ENCODE results near the gene KIF24. TPM values are rescaled to one million over a fixed set of nuclear protein-coding genes. Genes with fewer than 3 reads are reported as not detected.
"Not testable (repeated sequence)": the region's sequence is repeated elsewhere in the genome, so short reads cannot be mapped to it uniquely, and the experiment has no call there.

The KIF24 gene
- total RNA-seq, 4 donors from 2014 or later, result 0.42 to 1.4 (median 0.99) TPM

DNA sequence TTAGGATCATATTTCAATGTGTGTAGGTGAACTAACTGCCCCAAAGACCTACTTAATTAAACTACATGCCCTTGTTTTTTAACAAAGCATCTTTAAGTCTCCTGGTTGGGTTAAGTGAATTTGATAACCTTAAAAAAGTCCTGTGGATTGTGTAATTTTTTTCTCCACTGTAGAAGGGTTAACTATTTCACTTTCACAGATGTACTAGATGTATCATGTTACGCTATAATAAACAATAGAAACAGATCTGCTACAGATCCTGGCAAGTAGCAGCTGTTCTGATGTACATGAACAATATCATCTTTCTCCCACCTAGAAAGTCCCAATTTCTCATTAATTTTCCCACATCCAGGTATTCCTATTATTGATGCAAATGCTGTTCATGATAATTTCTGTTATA is 18.9 kb downstream of the KIF24 start:
- intact Hi-C loops (cut with DNase I; ENCODE audit: low total_unique reads), result no loop called here

DNA sequence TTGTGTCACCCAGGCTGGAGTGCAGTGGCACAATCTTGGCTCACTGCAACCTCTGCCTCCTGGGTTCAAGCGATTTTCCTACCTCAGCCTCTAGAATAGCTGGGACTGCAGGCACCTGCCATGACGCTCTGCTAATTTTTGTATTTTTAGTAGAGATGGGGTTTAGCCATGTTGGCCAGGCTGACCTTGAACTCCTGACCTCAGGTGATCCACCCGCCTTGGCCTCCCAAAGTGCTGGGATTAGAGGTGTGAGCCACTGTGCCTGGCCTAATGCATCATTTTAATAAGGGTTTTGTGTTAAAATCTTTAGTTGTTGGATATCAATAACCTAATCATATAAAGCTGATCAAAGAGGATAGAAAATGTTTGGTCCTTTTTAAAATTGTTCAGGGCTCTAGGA is 20.8 kb downstream of the KIF24 start:
- intact Hi-C loops (cut with DNase I; ENCODE audit: low total_unique reads); H3K4me3 ChIP-seq (ENCODE audit: low read depth, poor library complexity, severe bottlenecking); DNase-seq (ENCODE audit: low spot score in 2 of 2): not testable (repeated sequence)
- WGBS, 2 donors, result 91 to 98% methylated on average over 3 of the region's 3 CpGs

More for the DNA sequence above, 18.9 kb downstream of the KIF24 start:
- no peak for DNase-seq (ENCODE audit: low spot score in 2 of 2)
- no peak overlapping the region for H3K4me3 ChIP-seq (ENCODE audit: low read depth, poor library complexity, severe bottlenecking)
- no peak for TF ChIP-seq POLR2A (IDR thresholded peaks at IDR 0.05)
- TF ChIP-seq, protein P1, sequence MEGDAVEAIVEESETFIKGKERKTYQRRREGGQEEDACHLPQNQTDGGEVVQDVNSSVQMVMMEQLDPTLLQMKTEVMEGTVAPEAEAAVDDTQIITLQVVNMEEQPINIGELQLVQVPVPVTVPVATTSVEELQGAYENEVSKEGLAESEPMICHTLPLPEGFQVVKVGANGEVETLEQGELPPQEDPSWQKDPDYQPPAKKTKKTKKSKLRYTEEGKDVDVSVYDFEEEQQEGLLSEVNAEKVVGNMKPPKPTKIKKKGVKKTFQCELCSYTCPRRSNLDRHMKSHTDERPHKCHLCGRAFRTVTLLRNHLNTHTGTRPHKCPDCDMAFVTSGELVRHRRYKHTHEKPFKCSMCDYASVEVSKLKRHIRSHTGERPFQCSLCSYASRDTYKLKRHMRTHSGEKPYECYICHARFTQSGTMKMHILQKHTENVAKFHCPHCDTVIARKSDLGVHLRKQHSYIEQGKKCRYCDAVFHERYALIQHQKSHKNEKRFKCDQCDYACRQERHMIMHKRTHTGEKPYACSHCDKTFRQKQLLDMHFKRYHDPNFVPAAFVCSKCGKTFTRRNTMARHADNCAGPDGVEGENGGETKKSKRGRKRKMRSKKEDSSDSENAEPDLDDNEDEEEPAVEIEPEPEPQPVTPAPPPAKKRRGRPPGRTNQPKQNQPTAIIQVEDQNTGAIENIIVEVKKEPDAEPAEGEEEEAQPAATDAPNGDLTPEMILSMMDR (IDR thresholded peaks at IDR 0.05), result no peak
- 94 to 95% methylated on average over 1 of the region's 1 CpG for WGBS, 2 donors

DNA sequence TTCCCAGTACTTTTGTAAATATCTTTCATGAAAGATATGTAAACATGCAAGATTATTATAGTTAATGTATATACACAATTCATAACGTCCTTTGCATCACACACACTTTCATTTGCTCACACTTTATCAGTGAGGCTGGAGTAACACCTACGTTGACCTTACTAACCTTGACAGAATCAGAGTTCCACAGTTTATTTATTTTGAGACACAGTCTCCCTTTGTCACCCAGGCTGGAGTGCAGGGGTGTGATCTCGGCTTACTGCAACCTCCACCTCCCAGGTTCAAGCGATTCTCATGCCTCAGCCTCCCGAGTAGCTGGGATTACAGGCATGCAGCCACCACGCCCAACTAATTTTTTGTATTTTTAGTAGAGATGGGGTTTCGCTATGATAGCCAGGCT is 28.0 kb downstream of the KIF24 start:
- 91 to 94% methylated on average over 7 of the region's 7 CpGs for WGBS, 2 donors
- DNase-seq (ENCODE audit: low spot score in 2 of 2); H3K4me3 ChIP-seq (ENCODE audit: low read depth, poor library complexity, severe bottlenecking); intact Hi-C loops (cut with DNase I; ENCODE audit: low total_unique reads): not testable (repeated sequence)

DNA sequence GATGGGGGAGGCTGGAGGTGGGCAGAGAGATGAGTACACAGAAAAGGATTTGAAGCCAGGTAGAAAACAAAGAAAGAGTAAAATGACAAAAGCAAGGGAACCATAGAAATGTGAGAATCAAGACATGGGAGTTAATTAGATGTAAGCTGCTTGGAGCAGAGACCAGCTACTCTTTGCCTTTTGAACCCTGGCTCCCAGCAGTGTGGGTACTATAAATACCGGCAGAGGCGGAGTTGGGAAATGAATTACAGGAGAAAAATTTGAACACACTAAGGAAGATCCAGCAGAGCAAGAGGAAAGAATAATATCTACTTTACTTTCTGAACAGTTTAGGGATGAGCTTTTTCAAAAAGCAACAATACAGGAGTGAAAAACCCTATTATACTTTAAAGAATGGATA is 36.5 kb downstream of the KIF24 start:
- intact Hi-C loops (cut with DNase I; ENCODE audit: low total_unique reads), result no loop called here
- 53 to 58% methylated on average over 2 of the region's 2 CpGs for WGBS, 2 donors
- no peak for TF ChIP-seq POLR2A (IDR thresholded peaks at IDR 0.05)
- TF ChIP-seq, protein P1 (IDR thresholded peaks at IDR 0.05), result no peak
- no peak overlapping the region for H3K4me3 ChIP-seq (ENCODE audit: low read depth, poor library complexity, severe bottlenecking)
- DNase-seq (ENCODE audit: low spot score in 2 of 2), result no peak

DNA sequence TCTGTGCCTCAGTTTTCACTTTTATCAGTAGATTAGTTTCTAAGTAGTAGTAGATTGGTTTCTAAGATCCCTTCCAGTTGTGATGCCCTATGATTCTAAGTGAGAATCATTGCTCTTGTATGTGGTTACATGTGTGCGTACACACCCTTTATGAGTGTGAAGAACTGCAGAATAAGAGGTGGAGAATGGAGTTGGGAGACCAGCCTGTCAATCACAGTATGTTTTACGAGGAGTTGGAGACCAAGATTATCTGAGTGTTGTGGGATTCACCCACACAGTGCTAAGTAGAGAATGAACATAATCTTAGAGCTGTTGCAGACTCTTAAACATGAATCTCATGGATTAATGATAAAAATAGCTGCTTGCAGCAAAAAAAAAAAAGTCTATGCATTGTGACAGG is 37.6 kb downstream of the KIF24 start:
- no peak overlapping the region for H3K4me3 ChIP-seq (ENCODE audit: low read depth, poor library complexity, severe bottlenecking)
- no peak for TF ChIP-seq POLR2A (IDR thresholded peaks at IDR 0.05)
- TF ChIP-seq, protein P1 (IDR thresholded peaks at IDR 0.05), result no peak
- DNase-seq (ENCODE audit: low spot score in 2 of 2), result no peak
- intact Hi-C loops (cut with DNase I; ENCODE audit: low total_unique reads), result no loop called here
- 92 to 96% methylated on average over 2 of the region's 2 CpGs for WGBS, 2 donors

DNA sequence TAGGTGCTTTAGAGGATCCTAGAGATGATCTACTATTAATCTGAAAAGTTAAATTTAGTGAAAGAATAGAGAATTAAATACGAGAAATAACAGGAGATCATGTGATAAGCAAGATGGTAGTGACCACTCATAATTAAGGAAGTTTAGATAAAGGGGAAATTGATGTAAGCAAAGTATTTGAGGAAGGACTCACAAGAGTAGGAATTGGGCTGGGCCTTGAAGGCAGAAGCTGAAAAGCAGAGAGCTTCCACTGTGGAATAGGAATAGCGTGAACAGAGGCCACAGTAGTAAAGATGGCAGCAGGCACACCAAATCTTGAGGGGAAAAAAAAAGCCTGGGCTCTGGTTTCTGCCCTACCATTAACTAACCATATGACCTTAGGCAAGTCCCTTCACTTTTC is 38.0 kb downstream of the KIF24 start:
- DNase-seq (ENCODE audit: low spot score in 2 of 2), result no peak

DNA sequence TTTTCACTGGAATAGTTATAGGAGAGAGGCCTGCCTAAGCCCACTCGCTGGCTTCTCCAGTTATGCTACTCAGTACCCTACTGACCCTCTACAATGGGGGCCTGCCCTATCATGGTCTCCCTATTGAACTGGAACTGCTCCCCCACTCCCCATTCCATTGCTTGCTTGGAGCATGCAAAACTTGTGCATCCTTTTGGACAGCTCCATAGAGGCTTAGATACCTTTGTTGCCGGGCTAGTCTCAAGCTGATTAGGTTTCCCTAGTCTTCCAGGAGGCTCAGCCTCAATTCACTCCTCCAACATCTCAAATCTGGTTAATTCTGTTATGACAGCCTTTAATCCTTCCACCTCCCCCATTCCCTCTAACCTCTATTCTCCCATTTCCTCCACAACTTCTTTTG is 39.9 kb downstream of the KIF24 start:
- no peak for DNase-seq (ENCODE audit: low spot score in 2 of 2)
- H3K4me3 ChIP-seq (ENCODE audit: low read depth, poor library complexity, severe bottlenecking), result no peak overlapping the region
- intact Hi-C loops (cut with DNase I; ENCODE audit: low total_unique reads), result no loop called here
- WGBS, 2 donors, result 96 to 98% methylated on average over 2 of the region's 2 CpGs
- TF ChIP-seq, protein P1 (IDR thresholded peaks at IDR 0.05), result no peak
- no peak for TF ChIP-seq POLR2A (IDR thresholded peaks at IDR 0.05)

More for the DNA sequence above, 38.0 kb downstream of the KIF24 start:
- TF ChIP-seq POLR2A (IDR thresholded peaks at IDR 0.05), result no peak
- TF ChIP-seq, protein P1 (IDR thresholded peaks at IDR 0.05), result no peak
- 87 to 88% methylated on average over 2 of the region's 2 CpGs for WGBS, 2 donors
- no peak overlapping the region for H3K4me3 ChIP-seq (ENCODE audit: low read depth, poor library complexity, severe bottlenecking)
- intact Hi-C loops (cut with DNase I; ENCODE audit: low total_unique reads), result no loop called here
